GM12874 (cell line): ENCODE data around the gene GSPT1.

Experiments used
- TF ChIP-seq, protein P1 (sequence below): IDR thresholded peaks from 2 replicates; pipeline ENCODE4 v1.5.1; 2011; ENCODE audit warnings: low read depth, mild to moderate bottlenecking, control low read depth, low read length, moderate library complexity; ENCODE audit not compliant: insufficient read depth

GSPT1 gene

DNA sequence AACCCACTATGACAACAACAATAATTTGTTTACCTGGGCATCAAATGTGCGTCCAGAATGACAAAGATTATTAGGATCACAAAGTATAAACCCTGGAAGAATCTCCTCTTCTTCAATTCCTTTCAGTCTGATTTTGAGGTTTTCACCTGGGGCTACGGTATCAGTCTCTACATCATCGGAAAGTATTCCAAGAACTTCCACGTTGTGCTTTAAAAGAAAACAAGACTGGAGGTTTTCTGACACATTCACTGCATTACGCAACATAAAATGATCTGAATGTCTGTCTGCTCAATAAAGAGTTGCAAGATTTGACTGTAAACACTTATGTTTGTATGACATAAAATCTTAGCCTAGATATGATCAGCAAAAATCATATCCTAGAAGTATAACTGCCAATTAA lies 38.4 kb downstream of the GSPT1 start:
- TF ChIP-seq, protein P1, sequence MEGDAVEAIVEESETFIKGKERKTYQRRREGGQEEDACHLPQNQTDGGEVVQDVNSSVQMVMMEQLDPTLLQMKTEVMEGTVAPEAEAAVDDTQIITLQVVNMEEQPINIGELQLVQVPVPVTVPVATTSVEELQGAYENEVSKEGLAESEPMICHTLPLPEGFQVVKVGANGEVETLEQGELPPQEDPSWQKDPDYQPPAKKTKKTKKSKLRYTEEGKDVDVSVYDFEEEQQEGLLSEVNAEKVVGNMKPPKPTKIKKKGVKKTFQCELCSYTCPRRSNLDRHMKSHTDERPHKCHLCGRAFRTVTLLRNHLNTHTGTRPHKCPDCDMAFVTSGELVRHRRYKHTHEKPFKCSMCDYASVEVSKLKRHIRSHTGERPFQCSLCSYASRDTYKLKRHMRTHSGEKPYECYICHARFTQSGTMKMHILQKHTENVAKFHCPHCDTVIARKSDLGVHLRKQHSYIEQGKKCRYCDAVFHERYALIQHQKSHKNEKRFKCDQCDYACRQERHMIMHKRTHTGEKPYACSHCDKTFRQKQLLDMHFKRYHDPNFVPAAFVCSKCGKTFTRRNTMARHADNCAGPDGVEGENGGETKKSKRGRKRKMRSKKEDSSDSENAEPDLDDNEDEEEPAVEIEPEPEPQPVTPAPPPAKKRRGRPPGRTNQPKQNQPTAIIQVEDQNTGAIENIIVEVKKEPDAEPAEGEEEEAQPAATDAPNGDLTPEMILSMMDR, result no peak

DNA sequence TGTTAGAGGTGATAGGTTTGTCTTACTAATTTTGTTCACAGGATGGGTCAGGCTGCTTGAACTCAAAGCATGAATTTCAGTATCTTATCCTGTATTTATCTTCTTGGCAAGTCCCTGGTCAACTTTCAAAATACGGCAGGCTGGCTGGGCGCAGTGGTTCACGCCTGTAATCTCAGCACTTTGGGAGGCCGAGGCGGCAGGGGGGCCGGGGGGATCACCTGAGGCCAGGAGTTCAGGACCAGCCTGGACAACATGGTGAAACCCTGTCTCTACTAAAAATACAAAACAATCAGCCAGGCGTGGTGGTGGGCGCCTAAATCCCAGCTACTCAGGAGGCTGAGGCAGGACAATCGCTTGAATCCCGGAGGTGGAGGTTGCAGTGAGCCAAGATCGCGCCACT lies 39.5 kb downstream of the GSPT1 start:
- TF ChIP-seq, protein P1, result no peak

DNA sequence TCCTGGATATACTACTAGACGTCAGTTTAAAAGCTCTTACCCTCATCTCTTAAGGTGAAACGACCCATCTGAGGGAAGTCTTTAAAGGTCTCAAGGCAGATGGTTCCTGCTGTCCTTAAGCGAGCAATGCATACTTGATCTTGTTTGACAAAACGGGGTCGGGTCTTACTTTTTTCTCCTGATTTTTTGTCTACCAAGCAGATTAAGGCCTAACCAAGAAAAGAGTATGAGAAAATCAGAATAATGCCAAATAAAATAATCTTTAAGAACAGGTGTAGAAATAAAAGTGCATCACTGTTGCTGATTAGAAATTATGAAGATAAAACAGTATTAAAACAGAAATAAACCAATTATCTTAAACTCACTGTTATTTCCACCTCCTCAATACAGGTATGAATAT lies 40.0 kb downstream of the GSPT1 start:
- TF ChIP-seq, protein P1, result no peak

DNA sequence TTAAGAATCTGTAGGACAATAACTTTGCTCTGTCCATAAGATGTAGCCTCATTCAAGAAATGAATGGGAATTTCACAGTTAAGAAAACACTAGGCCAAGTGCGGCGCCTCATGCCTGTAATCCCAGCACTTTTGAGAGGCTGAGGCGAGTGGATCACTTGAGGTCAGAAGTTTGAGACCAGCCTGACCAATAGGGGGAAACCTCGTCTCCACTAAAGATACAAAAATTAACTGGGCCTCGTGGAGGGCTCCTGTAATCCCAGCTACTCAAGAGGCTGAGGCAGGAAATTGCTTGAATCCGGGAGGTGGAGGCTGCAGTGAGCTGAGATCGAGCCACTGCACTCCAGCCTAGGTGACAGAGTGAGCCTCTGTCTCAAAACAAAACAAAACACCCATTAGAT lies 44.6 kb downstream of the GSPT1 start:
- TF ChIP-seq, protein P1, result no peak

DNA sequence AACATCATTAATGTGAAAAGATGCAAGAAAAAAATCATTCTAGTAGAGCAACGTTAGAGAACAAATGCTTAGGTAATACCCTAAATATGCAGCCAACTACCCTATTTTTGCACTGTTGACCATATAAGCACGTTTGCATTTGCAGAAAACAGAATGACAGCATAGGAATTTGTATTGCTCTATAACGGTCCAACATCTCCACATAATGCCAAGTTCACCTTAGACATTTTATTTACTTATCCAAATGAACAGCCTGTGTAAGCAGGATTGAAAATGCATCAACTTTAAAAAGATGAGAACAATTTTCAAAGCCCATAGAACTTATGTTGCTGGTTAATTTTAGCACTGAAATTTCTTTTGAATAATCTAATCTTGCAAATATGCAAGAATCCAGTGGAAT lies 45.4 kb downstream of the GSPT1 start:
- TF ChIP-seq, protein P1, result no peak

DNA sequence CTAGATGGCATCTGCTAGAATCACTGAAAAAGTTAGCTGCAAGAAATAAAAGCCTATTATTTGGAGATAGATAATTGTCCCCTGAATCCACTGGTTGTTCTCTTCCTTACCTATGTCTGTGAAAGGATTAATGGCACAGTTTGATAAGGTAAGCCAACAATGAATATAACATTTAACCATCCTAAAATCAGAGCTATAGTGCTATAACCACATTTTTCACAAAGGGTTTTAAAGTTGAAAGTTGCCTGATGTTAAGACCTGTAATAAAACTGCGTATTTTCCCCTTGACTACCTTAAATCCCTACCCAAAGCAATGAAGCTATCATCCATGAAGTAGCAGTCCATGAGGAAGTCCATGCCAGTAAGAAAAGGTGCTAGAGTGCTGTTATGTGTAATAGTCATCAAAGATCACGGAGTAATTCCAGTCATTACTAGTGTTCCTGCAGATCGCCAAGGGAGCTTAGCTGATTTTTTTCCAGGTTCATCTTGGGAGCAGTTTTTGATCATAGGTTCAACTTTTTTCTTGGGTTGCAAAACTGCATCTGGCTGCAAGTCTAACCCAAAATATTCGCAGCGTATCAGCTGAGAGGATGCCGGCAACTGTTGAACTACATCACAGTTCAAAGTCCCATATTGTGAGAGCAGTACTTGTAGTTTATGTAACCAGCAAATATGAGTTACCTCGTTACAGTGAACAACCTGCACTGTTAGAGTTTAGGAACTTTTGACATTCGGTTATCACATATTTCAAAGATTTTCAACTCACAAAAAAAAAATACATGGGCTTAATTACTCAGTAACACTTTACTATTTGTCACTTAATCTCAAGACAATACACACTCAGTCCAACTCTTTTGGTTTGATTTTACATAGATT lies 46.2 kb downstream of the GSPT1 start:
- TF ChIP-seq, protein P1, result no peak

DNA sequence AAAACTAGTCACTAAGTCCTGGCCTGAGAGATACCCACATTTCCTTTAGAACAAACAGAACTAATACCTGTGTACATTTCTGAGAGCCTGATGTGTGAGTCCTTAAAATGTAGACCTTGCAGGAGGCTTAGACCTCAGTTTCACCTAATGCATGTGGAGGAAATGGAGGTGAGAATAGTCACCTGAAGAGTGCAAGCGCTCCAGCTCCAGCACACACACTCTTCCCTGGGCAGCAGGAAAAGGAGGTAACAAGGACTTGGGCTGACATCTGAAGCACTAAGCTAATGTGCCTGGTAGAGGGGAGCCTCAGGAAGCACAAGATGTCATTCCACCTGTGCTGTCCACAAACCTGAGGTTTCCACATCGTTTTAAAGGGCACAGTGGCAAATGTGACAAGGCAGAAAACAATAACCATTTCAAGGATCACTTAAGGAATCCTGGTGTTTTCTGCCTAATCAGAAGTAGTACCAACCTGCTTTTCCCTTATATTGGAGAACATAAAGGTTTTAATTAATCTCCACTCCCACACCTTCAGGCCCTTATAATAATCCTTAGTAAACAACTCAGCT lies 47.3 kb downstream of the GSPT1 start:
- TF ChIP-seq, protein P1, result no peak
